Kidney (tissue), 14 donors: ENCODE results near the gene SCGB3A2. TPM values are rescaled to one million over a fixed set of nuclear protein-coding genes. Genes with fewer than 3 reads are reported as not detected.

Source experiments
- DNase-seq, 5 donors: peaks; one replicate each; pipeline ENCODE4 v3.0.0-alpha.2; 2013 to 2020
- FAIRE-seq: peaks from 2 replicates; lab custom pipeline; 2012; peaks lifted over from hg19 to GRCh38; lab: Jason Lieb, UNC
- H3K27ac ChIP-seq, 2 donors: one replicate each; pipeline ENCODE4 v1.7.0; 2013; ENCODE audit warnings: low read depth in 2 of 2, low read length in 2 of 2, inconsistent platforms in 1 of 2
- H3K27me3 ChIP-seq: one replicate; pipeline ENCODE4 v1.7.1; 2013; ENCODE audit warnings: low read length, inconsistent platforms; ENCODE audit not compliant: control insufficient read depth, insufficient read depth
- H3K36me3 ChIP-seq, 3 donors: one replicate each; pipeline versions ENCODE4 v1.7.0 to v1.7.1; 2013; ENCODE audit warnings: low read length in 3 of 3, control low read depth in 1 of 3, inconsistent platforms in 1 of 3; ENCODE audit not compliant: insufficient read depth in 3 of 3, control insufficient read depth in 2 of 3
- H3K4me1 ChIP-seq, 3 donors: one replicate each; pipeline versions ENCODE4 v1.7.0 to v1.7.1; 2013; ENCODE audit warnings: low read length in 3 of 3, inconsistent platforms in 1 of 3, low read depth in 1 of 3; ENCODE audit not compliant: control insufficient read depth in 2 of 3, insufficient read depth in 2 of 3
- H3K4me3 ChIP-seq, 3 donors: one replicate each; pipeline versions ENCODE4 v1.7.0 to v1.8.1; 2013; ENCODE audit warnings: low read length in 3 of 3, control low read depth in 1 of 3, inconsistent platforms in 1 of 3
- H3K9ac ChIP-seq, 3 donors: one replicate each; pipeline versions ENCODE4 v1.7.0 to v1.7.1; 2013; ENCODE audit warnings: low read length in 3 of 3, control low read depth in 1 of 3, inconsistent platforms in 1 of 3
- H3K9me3 ChIP-seq, 3 donors: one replicate each; pipeline versions ENCODE4 v1.7.0 to v1.7.1; 2013; ENCODE audit warnings: low read length in 3 of 3, control low read depth in 1 of 3, inconsistent platforms in 1 of 3; ENCODE audit not compliant: control insufficient read depth in 2 of 3, insufficient read depth in 1 of 3
- intact Hi-C: fragments of 100-400 bp; cut with DNase I; formaldehyde crosslinking; loops from one replicate; pipeline ENCODE4 v1.11.1; 2022
- polyA plus RNA-seq: library from polyadenylated mRNA; stranded (reverse); fragments of 350-450 nt; fragmentation: Illumina TruSeq; extraction: RNeasy Lipid Tissue Mini Kit (QIAGEN cat#74804); gene quantifications from one replicate; pipeline ENCODE4 v1.2.3, GENCODE V29; 2014; ENCODE audit warnings: low read depth, low replicate concordance; ENCODE audit not compliant: insufficient read depth
- total RNA-seq: library from RNA; stranded (reverse); fragmentation: NEBNext Ultra II Directional; extraction: Animal tissue kit (Norgen Biotek cat#: 25700); gene quantifications from one replicate; pipeline ENCODE4 v1.2.1, GENCODE V29; 2021
- TF ChIP-seq, protein P1 (sequence below): IDR thresholded peaks from 3 replicates; pipeline ENCODE4 v1.5.1; 2012; ENCODE audit warnings: mild to moderate bottlenecking, moderate library complexity, borderline replicate concordance; ENCODE audit not compliant: insufficient read depth; ENCODE audit errors: extremely low read depth
- donor health status: control.
- donor health status: control.
- donor health status: control.
- donor health status: control.
- donor health status: control.
- donor health status: DM: yes; HTN: yes; CAD: no.
- donor health status: Normal renal cell carcinoma (clear cell type).

The SCGB3A2 gene
- total and polyA plus RNA-seq, 2 donors from 2014 or later, result not detected

DNA sequence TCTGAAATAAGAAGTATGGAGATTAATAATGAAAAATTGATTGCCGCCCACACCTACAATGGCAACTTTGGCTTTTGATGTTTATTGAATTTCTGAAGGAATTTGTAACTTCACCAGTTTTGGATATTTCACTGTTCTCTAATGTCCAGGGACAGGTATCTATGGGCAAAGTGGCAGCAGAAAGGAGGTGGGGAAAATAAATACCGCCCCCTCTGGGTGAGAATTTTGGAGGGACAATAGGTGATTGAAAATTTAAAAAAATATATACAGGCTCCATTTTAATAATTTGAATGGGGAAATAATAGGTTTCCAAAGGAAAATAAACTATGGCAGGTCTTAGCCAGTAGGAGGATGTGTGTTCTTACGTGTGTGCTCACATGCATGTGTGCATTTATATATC is 1.3 kb downstream of the SCGB3A2 start:
- H3K9ac ChIP-seq, result no peak overlapping the region
- DNase-seq (no peak), FAIRE-seq (no peak)
- no peaks in the 10 kb centered on the region for H3K36me3 ChIP-seq
- H3K27me3 ChIP-seq, result no peaks in the 10 kb centered on the region
- no peak overlapping the region for H3K4me3 ChIP-seq
- H3K4me1 ChIP-seq, result no peaks in the 10 kb centered on the region
- intact Hi-C loops, result no loop called here
- no peak overlapping the region for H3K27ac ChIP-seq
- H3K9me3 ChIP-seq, result no peaks in the 10 kb centered on the region
- TF ChIP-seq, protein P1, sequence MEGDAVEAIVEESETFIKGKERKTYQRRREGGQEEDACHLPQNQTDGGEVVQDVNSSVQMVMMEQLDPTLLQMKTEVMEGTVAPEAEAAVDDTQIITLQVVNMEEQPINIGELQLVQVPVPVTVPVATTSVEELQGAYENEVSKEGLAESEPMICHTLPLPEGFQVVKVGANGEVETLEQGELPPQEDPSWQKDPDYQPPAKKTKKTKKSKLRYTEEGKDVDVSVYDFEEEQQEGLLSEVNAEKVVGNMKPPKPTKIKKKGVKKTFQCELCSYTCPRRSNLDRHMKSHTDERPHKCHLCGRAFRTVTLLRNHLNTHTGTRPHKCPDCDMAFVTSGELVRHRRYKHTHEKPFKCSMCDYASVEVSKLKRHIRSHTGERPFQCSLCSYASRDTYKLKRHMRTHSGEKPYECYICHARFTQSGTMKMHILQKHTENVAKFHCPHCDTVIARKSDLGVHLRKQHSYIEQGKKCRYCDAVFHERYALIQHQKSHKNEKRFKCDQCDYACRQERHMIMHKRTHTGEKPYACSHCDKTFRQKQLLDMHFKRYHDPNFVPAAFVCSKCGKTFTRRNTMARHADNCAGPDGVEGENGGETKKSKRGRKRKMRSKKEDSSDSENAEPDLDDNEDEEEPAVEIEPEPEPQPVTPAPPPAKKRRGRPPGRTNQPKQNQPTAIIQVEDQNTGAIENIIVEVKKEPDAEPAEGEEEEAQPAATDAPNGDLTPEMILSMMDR, result no peak

DNA sequence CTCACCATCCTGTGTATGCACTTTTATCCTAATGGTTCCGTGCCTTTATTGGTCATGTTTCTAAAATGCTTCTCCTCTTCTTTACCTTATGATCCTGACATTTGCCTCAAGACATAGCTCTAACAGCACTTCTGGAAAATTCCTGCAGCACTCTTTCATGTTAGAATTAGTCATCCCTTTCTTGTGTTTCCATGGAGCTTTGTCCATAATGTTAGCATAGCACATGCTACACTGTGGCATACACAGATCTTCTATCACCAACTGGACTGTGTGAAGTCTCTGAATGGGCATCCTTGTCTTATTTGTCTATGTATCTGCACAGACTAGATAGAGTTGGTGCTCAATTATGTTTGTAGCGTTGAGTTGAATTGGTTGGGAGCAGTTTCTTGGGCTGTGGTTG is 2.0 kb downstream of the SCGB3A2 start:
- H3K27me3 ChIP-seq, result no peaks in the 10 kb centered on the region
- H3K27ac ChIP-seq, result no peak overlapping the region
- DNase-seq (no peak), FAIRE-seq (no peak)
- H3K36me3 ChIP-seq, result no peaks in the 10 kb centered on the region
- intact Hi-C loops, result no loop called here
- H3K4me3 ChIP-seq, result no peak overlapping the region
- H3K9me3 ChIP-seq, result no peaks in the 10 kb centered on the region
- TF ChIP-seq, protein P1, result no peak
- H3K4me1 ChIP-seq, result no peaks in the 10 kb centered on the region
- no peak overlapping the region for H3K9ac ChIP-seq

DNA sequence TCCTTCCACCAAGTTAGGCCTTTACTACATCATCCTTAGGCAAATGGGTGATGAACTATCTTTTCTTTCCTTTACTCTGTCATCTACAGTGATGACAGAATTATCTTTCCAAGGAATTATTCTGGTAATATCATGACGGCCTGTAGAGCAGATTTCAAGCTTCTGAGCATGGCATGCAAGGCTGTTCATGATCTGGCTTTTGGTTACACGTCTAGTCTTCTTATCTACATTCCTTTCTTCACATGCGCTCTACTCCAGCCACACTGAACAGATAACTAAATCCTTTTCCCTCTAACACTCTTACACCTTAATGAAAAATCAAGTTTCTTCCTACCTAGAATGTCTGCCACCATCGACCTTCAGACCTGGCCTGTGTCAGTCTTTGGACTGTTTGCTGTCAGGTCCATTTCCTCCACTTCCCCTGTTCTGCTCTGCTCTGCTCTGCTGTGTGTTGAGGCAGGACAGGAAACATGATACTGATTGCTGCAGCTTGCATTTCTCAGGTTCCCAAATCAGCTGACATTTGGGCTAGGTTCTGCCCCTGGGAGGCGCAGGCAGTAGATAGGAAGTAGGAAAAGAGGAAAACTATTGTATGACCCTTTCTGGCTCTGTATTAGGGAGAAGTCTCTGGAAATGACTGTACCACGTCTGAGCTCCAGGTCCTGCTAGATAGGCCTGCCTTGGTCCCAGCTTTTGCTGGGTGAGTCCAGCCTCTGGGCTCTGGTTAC is 4.2 kb downstream of the SCGB3A2 start:
- FAIRE-seq, result no peak
- H3K27me3 ChIP-seq, result no peaks in the 10 kb centered on the region
- no peaks in the 10 kb centered on the region for H3K36me3 ChIP-seq
- no peak overlapping the region for H3K9ac ChIP-seq
- no peaks in the 10 kb centered on the region for H3K4me1 ChIP-seq
- H3K4me3 ChIP-seq, result no peak overlapping the region
- peak in 1 of 5 donors; percentile 7 for DNase-seq
- intact Hi-C loops, result no loop called here
- H3K27ac ChIP-seq, result no peak overlapping the region
- TF ChIP-seq, protein P1, result no peak
- no peaks in the 10 kb centered on the region for H3K9me3 ChIP-seq
